Suprapubic skin (tissue), 4 donors: ENCODE measurements around the gene NEMP1. TPM values are rescaled to one million over a fixed set of nuclear protein-coding genes. Genes with fewer than 3 reads are reported as not detected.
A peak's percentile ranks its signal among the peaks of the same experiment; 100 is the strongest.

Experiments used
- DNase-seq, 2 donors: peaks; one replicate each; pipeline ENCODE4 v3.0.0-alpha.2; 2019; ENCODE audit warnings: low spot score in 2 of 2
- H3K27ac ChIP-seq: fragments of 200-600 bp; sonication (generic); one replicate; pipeline ENCODE4 v1.5.1; 2019
- H3K27me3 ChIP-seq: fragments of 200-600 bp; sonication (generic); one replicate; pipeline ENCODE4 v1.5.1; 2019
- H3K36me3 ChIP-seq: fragments of 200-600 bp; sonication (generic); one replicate; pipeline ENCODE4 v1.5.1; 2019
- H3K4me1 ChIP-seq: fragments of 200-600 bp; sonication (generic); one replicate; pipeline ENCODE4 v1.5.1; 2019
- H3K4me3 ChIP-seq: fragments of 200-600 bp; sonication (generic); one replicate; pipeline ENCODE4 v1.5.1; 2019; ENCODE audit warnings: mild to moderate bottlenecking
- H3K9me3 ChIP-seq: fragments of 200-600 bp; sonication (generic); one replicate; pipeline ENCODE4 v1.5.1; 2019
- EP300 ChIP-seq: sonication (generic); formaldehyde crosslinking; IDR thresholded peaks from one replicate; pipeline ENCODE4 v1.6.1; 2017; ENCODE audit warnings: antibody characterized with exemption
- POLR2A ChIP-seq, 2 donors: fragments of 450-650 bp; IDR thresholded peaks; one replicate each; pipeline ENCODE4 v1.6.1; 2017; ENCODE audit warnings: antibody characterized with exemption in 2 of 2, mild to moderate bottlenecking in 2 of 2, moderate library complexity in 2 of 2
- POLR2AphosphoS5 ChIP-seq, 3 donors: sonication (generic); formaldehyde crosslinking; IDR thresholded peaks; one replicate each; pipeline ENCODE4 v1.6.1; 2017; ENCODE audit warnings: antibody characterized with exemption in 3 of 3
- WGBS: methylation state at CpG from one replicate; pipeline ENCODE4 v1.1.5; 2018; 5-methylcytosine and 5-hydroxymethylcytosine counted together
- total RNA-seq, 4 donors: library from RNA; depleted of rRNA; stranded (reverse); fragments of >200 nt; gene quantifications; one replicate each; pipeline ENCODE4 v1.1.0, GENCODE V29; 2016
- TF ChIP-seq, protein P1 (sequence below), 2 donors: fragments of 200-600 bp in 1 of 2; fragments of 450-650 bp in 1 of 2; sonication (generic) in 1 of 2; IDR thresholded peaks; one replicate each; pipeline ENCODE4 v1.5.1; 2016 to 2019; ENCODE audit warnings: antibody characterized with exemption in 2 of 2, mild to moderate bottlenecking in 1 of 2, moderate library complexity in 1 of 2

The NEMP1 gene
- total RNA-seq, 4 donors from 2014 or later, result 6.5 to 31.2 (median 9.5) TPM

DNA sequence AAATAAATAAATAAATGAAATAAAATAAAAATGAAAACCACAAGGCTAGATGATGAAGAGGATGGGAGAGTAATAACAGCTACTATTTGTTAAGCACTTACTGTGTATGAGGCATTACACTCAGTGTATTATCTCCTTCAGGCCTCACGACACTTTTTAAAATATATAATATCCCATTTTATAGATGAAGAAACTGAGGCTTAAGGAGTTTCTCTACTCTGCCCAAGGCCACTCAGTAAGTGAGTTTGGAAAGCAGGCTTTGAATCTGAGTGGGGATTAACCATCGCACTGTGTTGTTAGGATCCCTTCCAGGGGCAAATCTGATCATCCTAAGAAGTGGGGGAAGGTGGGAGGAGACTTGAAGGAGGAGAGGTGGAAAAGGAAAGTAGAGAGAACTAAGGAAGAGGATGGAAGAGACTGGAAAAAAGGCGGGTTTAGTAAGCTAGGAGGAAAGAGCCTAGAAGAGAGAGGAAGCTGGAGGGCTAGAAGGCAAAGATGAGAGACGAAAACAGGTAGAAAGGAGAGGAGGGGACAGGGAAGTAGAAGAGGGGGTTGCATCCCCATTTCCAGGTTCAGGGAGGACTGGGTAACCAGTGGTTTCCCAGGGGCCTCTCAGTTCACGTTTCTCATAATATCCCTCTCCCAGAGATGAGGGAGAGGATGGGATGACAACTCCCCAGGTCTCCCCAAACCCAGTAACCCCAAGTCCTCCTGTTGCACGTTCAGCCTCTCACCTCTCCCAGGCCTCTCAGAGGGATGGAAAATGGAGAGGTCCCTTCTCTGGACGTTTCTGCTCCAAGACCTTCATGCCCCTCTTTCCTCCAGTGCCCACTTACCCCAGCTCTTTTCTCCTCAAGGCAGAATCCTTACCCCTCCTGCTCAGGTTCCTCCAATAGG, 30.9 kb upstream of the NEMP1 start:
- H3K4me3 ChIP-seq, result peak overlapping the region; percentile 86
- TF ChIP-seq, protein P1, sequence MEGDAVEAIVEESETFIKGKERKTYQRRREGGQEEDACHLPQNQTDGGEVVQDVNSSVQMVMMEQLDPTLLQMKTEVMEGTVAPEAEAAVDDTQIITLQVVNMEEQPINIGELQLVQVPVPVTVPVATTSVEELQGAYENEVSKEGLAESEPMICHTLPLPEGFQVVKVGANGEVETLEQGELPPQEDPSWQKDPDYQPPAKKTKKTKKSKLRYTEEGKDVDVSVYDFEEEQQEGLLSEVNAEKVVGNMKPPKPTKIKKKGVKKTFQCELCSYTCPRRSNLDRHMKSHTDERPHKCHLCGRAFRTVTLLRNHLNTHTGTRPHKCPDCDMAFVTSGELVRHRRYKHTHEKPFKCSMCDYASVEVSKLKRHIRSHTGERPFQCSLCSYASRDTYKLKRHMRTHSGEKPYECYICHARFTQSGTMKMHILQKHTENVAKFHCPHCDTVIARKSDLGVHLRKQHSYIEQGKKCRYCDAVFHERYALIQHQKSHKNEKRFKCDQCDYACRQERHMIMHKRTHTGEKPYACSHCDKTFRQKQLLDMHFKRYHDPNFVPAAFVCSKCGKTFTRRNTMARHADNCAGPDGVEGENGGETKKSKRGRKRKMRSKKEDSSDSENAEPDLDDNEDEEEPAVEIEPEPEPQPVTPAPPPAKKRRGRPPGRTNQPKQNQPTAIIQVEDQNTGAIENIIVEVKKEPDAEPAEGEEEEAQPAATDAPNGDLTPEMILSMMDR (IDR thresholded peaks at IDR 0.05), result no peak
- TF ChIP-seq POLR2A (IDR thresholded peaks at IDR 0.05) (no peak), POLR2AphosphoS5 (IDR thresholded peaks at IDR 0.05) (no peak), EP300 (no peak)
- no peaks in the 10 kb centered on the region for H3K9me3 ChIP-seq
- no peak for DNase-seq
- peak overlapping the region; percentile 94 for H3K27ac ChIP-seq
- peaks cover 47% of the 10 kb centered on the region for H3K4me1 ChIP-seq
- H3K27me3 ChIP-seq, result no peaks in the 10 kb centered on the region
- peaks cover 33% of the 10 kb centered on the region for H3K36me3 ChIP-seq
- WGBS, result 43% methylated on average over 7 of the region's 7 CpGs

- no peaks in the 10 kb centered on the region for H3K27me3 ChIP-seq
- TF ChIP-seq POLR2A (IDR thresholded peaks at IDR 0.05), result no peak
- TF ChIP-seq EP300, result no peak
- no peak for TF ChIP-seq POLR2AphosphoS5 (IDR thresholded peaks at IDR 0.05)
- TF ChIP-seq, protein P1 (IDR thresholded peaks at IDR 0.05), result no peak
- no peaks in the 10 kb centered on the region for H3K9me3 ChIP-seq
- H3K36me3 ChIP-seq, result peaks cover 41% of the 10 kb centered on the region
- DNase-seq, result peak in 1 of 2 donors; percentile 60
- peaks cover 45% of the 10 kb centered on the region for H3K4me1 ChIP-seq
- no peak overlapping the region for H3K4me3 ChIP-seq
- 53% methylated on average over 7 of the region's 7 CpGs for WGBS
- no peak overlapping the region for H3K27ac ChIP-seq
Observed at GRCh38 chr12:57107456-57108155, 29.0 kb upstream of the NEMP1 start.

GRCh38 chr12:57106021-57106708, 27.6 kb upstream of the NEMP1 start:
- DNase-seq, result peak in 1 of 2 donors; percentile 55
- 79% methylated on average over 9 of the region's 9 CpGs for WGBS
- H3K4me1 ChIP-seq, result peaks cover 40% of the 10 kb centered on the region
- H3K4me3 ChIP-seq, result no peak overlapping the region
- H3K9me3 ChIP-seq, result no peaks in the 10 kb centered on the region
- H3K36me3 ChIP-seq, result peaks cover 52% of the 10 kb centered on the region
- TF ChIP-seq EP300 (no peak), POLR2AphosphoS5 (IDR thresholded peaks at IDR 0.05) (no peak), POLR2A (IDR thresholded peaks at IDR 0.05) (no peak)
- TF ChIP-seq, protein P1 (IDR thresholded peaks at IDR 0.05), result no peak
- H3K27me3 ChIP-seq, result no peaks in the 10 kb centered on the region
- H3K27ac ChIP-seq, result no peak overlapping the region

GRCh38 chr12:57105011-57105753, 26.6 kb upstream of the NEMP1 start:
- Histone ChIP-seq H3K27me3 (no peaks in the 10 kb centered on the region), H3K27ac (no peak overlapping the region), H3K36me3 (peaks cover 52% of the 10 kb centered on the region), H3K4me1 (peaks cover 44% of the 10 kb centered on the region), H3K9me3 (no peaks in the 10 kb centered on the region), H3K4me3 (no peak overlapping the region)
- 96% methylated on average over 7 of the region's 14 CpGs for WGBS
- peak in 1 of 2 donors; percentile 56 for DNase-seq
- TF ChIP-seq EP300 (no peak), POLR2A (IDR thresholded peaks at IDR 0.05) (no peak), POLR2AphosphoS5 (IDR thresholded peaks at IDR 0.05) (no peak)
- TF ChIP-seq, protein P1 (IDR thresholded peaks at IDR 0.05), result no peak
